ENCODE data around the gene UGT1A1. TPM values are rescaled to one million over a fixed set of nuclear protein-coding genes. Genes with fewer than 3 reads are reported as not detected.

Gene UGT1A1
- total and polyA plus RNA-seq, 4 donors = 145 to 386 (median 288) TPM; not detected in 1

DNA sequence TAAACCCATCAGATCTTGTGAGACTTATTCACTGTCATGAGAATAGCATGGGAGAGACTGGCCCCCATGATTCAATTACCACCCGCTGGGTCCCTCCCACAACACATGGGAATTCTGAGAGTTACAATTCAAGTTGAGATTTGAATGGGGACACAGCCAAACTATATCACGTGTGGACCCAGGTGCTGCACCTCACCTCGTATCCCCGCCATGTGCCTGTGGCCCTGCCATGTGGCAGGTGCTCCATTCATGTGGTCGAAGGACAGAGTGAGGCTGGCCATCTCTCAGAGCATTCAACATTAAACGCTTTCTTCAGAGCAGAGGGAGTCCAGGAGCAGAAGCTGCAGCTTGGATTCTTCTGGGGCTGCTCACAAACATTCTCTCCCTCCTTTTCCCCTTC is 50.3 kb downstream of the UGT1A1 start:
- WGBS = 92% methylated on average over 6 of the region's 6 CpGs
- no peak overlapping the region for H3K27ac ChIP-seq (ENCODE audit: low read depth in 1 of 2, low read length in 2 of 2)
- H3K27me3 ChIP-seq (ENCODE audit: control insufficient read depth in 4 of 4, insufficient read depth in 4 of 4, low read length in 3 of 4) = no peaks in the 10 kb centered on the region
- no peaks in the 10 kb centered on the region for H3K4me1 ChIP-seq (ENCODE audit: control insufficient read depth in 4 of 4, insufficient read depth in 4 of 4, low read length in 3 of 4)
- no peaks in the 10 kb centered on the region for H3K36me3 ChIP-seq (ENCODE audit: control insufficient read depth in 4 of 4, insufficient read depth in 3 of 4, low read depth in 1 of 4, low read length in 3 of 4)
- H3K9me3 ChIP-seq (ENCODE audit: control insufficient read depth in 4 of 4, low read length in 3 of 4) = no peaks in the 10 kb centered on the region
- no peak overlapping the region for H3K4me3 ChIP-seq (ENCODE audit: low read depth in 1 of 3, low read length in 3 of 3)
- no peak for DNase-seq (ENCODE audit: low spot score)
- H3K9ac ChIP-seq (ENCODE audit: low read depth in 1 of 2, low read length in 2 of 2) = no peak overlapping the region
- TF ChIP-seq, protein P1, sequence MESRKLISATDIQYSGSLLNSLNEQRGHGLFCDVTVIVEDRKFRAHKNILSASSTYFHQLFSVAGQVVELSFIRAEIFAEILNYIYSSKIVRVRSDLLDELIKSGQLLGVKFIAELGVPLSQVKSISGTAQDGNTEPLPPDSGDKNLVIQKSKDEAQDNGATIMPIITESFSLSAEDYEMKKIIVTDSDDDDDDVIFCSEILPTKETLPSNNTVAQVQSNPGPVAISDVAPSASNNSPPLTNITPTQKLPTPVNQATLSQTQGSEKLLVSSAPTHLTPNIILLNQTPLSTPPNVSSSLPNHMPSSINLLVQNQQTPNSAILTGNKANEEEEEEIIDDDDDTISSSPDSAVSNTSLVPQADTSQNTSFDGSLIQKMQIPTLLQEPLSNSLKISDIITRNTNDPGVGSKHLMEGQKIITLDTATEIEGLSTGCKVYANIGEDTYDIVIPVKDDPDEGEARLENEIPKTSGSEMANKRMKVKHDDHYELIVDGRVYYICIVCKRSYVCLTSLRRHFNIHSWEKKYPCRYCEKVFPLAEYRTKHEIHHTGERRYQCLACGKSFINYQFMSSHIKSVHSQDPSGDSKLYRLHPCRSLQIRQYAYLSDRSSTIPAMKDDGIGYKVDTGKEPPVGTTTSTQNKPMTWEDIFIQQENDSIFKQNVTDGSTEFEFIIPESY (IDR thresholded peaks at IDR 0.05) = no peak
- no peak for TF ChIP-seq RXRA (IDR thresholded peaks at IDR 0.05)
- no peak for TF ChIP-seq YY1 (IDR thresholded peaks at IDR 0.05)
- TF ChIP-seq, protein P2, sequence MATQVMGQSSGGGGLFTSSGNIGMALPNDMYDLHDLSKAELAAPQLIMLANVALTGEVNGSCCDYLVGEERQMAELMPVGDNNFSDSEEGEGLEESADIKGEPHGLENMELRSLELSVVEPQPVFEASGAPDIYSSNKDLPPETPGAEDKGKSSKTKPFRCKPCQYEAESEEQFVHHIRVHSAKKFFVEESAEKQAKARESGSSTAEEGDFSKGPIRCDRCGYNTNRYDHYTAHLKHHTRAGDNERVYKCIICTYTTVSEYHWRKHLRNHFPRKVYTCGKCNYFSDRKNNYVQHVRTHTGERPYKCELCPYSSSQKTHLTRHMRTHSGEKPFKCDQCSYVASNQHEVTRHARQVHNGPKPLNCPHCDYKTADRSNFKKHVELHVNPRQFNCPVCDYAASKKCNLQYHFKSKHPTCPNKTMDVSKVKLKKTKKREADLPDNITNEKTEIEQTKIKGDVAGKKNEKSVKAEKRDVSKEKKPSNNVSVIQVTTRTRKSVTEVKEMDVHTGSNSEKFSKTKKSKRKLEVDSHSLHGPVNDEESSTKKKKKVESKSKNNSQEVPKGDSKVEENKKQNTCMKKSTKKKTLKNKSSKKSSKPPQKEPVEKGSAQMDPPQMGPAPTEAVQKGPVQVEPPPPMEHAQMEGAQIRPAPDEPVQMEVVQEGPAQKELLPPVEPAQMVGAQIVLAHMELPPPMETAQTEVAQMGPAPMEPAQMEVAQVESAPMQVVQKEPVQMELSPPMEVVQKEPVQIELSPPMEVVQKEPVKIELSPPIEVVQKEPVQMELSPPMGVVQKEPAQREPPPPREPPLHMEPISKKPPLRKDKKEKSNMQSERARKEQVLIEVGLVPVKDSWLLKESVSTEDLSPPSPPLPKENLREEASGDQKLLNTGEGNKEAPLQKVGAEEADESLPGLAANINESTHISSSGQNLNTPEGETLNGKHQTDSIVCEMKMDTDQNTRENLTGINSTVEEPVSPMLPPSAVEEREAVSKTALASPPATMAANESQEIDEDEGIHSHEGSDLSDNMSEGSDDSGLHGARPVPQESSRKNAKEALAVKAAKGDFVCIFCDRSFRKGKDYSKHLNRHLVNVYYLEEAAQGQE (IDR thresholded peaks at IDR 0.05) = no peak
- TF ChIP-seq SP1 (IDR thresholded peaks at IDR 0.05) = no peak

DNA sequence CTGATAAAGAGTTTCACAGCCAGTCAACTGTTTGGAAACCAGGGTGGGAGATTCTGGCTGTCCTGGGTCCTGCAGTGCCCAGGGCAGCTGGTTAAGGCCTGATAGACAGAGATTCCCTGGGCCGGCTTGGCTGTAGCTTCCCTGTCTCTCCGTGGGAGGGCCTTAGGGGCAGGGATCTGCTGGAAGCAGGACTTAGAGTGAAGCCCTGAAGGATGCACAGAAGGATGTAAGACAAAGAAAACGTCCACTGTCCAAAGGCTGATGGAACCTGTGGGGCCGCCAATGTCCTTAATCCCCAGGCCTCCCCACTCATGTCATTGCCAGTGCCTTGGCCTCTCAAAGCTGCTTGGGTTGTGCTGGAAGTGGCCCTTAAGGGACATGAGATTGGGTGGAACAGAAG is 51.0 kb downstream of the UGT1A1 start:
- TF ChIP-seq HNF4G (IDR thresholded peaks at IDR 0.05) (no peak), TAF1 (conservative IDR thresholded peaks at IDR 0.05) (no peak), FOXA1 (IDR thresholded peaks at IDR 0.05) (no peak)
- WGBS = 84% methylated on average over 4 of the region's 4 CpGs
- H3K9ac ChIP-seq (ENCODE audit: low read depth in 1 of 2, low read length in 2 of 2) = no peak overlapping the region
- no peaks in the 10 kb centered on the region for H3K36me3 ChIP-seq (ENCODE audit: control insufficient read depth in 4 of 4, insufficient read depth in 3 of 4, low read depth in 1 of 4, low read length in 3 of 4)
- no peaks in the 10 kb centered on the region for H3K9me3 ChIP-seq (ENCODE audit: control insufficient read depth in 4 of 4, low read length in 3 of 4)
- H3K27me3 ChIP-seq (ENCODE audit: control insufficient read depth in 4 of 4, insufficient read depth in 4 of 4, low read length in 3 of 4) = no peaks in the 10 kb centered on the region
- H3K4me3 ChIP-seq (ENCODE audit: low read depth in 1 of 3, low read length in 3 of 3) = no peak overlapping the region
- H3K4me1 ChIP-seq (ENCODE audit: control insufficient read depth in 4 of 4, insufficient read depth in 4 of 4, low read length in 3 of 4) = no peaks in the 10 kb centered on the region
- no peak for DNase-seq (ENCODE audit: low spot score)
- no peak overlapping the region for H3K27ac ChIP-seq (ENCODE audit: low read depth in 1 of 2, low read length in 2 of 2)

DNA sequence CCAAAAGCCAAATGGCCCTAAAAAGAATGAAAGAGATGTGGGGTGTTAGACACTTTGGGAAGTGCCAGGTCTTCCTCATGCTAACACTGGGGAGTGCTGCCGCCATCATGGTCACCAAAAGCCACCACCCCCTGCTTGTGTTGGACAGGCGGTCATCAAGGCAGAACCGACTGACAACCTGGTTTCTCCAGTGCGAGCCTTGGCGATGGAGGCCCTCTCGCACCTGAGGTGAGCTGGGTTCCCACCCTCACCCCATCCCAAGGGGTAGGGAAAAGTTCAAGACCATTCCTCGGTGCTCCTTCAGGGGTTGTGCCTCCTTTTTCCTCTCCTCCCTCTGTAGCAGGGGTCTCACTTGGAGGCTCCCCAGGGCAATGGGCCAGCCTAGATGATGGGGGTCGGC is 51.7 kb downstream of the UGT1A1 start:
- H3K36me3 ChIP-seq (ENCODE audit: control insufficient read depth in 4 of 4, insufficient read depth in 3 of 4, low read depth in 1 of 4, low read length in 3 of 4) = no peaks in the 10 kb centered on the region
- no peaks in the 10 kb centered on the region for H3K4me1 ChIP-seq (ENCODE audit: control insufficient read depth in 4 of 4, insufficient read depth in 4 of 4, low read length in 3 of 4)
- no peaks in the 10 kb centered on the region for H3K27me3 ChIP-seq (ENCODE audit: control insufficient read depth in 4 of 4, insufficient read depth in 4 of 4, low read length in 3 of 4)
- no peaks in the 10 kb centered on the region for H3K9me3 ChIP-seq (ENCODE audit: control insufficient read depth in 4 of 4, low read length in 3 of 4)
- 91% methylated on average over 8 of the region's 8 CpGs for WGBS
- DNase-seq (ENCODE audit: low spot score) = no peak
- H3K4me3 ChIP-seq (ENCODE audit: low read depth in 1 of 3, low read length in 3 of 3) = no peak overlapping the region
- no peak overlapping the region for H3K27ac ChIP-seq (ENCODE audit: low read depth in 1 of 2, low read length in 2 of 2)
- H3K9ac ChIP-seq (ENCODE audit: low read depth in 1 of 2, low read length in 2 of 2) = no peak overlapping the region
- TF ChIP-seq, protein P3, sequence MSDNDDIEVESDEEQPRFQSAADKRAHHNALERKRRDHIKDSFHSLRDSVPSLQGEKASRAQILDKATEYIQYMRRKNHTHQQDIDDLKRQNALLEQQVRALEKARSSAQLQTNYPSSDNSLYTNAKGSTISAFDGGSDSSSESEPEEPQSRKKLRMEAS (IDR thresholded peaks at IDR 0.05) = no peak
- no peak for TF ChIP-seq JUND (IDR thresholded peaks at IDR 0.05)
- no peak for TF ChIP-seq FOXA1 (IDR thresholded peaks at IDR 0.05)
- TF ChIP-seq RXRA (IDR thresholded peaks at IDR 0.05) = no peak
- no peak for TF ChIP-seq GABPA (IDR thresholded peaks at IDR 0.05 in 1 of 2, conservative IDR thresholded peaks at IDR 0.05 in 1 of 2)
- TF ChIP-seq, protein P1 (IDR thresholded peaks at IDR 0.05) = no peak
- TF ChIP-seq FOXA2 (IDR thresholded peaks at IDR 0.05) = no peak
- TF ChIP-seq, protein P4, sequence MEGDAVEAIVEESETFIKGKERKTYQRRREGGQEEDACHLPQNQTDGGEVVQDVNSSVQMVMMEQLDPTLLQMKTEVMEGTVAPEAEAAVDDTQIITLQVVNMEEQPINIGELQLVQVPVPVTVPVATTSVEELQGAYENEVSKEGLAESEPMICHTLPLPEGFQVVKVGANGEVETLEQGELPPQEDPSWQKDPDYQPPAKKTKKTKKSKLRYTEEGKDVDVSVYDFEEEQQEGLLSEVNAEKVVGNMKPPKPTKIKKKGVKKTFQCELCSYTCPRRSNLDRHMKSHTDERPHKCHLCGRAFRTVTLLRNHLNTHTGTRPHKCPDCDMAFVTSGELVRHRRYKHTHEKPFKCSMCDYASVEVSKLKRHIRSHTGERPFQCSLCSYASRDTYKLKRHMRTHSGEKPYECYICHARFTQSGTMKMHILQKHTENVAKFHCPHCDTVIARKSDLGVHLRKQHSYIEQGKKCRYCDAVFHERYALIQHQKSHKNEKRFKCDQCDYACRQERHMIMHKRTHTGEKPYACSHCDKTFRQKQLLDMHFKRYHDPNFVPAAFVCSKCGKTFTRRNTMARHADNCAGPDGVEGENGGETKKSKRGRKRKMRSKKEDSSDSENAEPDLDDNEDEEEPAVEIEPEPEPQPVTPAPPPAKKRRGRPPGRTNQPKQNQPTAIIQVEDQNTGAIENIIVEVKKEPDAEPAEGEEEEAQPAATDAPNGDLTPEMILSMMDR (IDR thresholded peaks at IDR 0.05; ENCODE audit: low read depth, low read length, missing input control) = no peak
- TF ChIP-seq, protein P2 (IDR thresholded peaks at IDR 0.05) = no peak
- TF ChIP-seq HNF4G (IDR thresholded peaks at IDR 0.05) = no peak
- no peak for TF ChIP-seq YY1 (IDR thresholded peaks at IDR 0.05)
- TF ChIP-seq NR2F2 (IDR thresholded peaks at IDR 0.05) = no peak

Measured in liver (tissue), 9 donors.